ENCODE results near the gene ZFR. TPM values are rescaled to one million over a fixed set of nuclear protein-coding genes. Genes with fewer than 3 reads are reported as not detected.

ZFR gene
- total RNA-seq, 1 experiment from 2014 or later: 78.3 TPM

- H3K4me1 Mint-ChIP-seq (ENCODE audit: low read depth, unreplicated experiment): peaks cover 6% of the 10 kb centered on the region
- peaks cover 73% of the 10 kb centered on the region for H3K36me3 Mint-ChIP-seq (ENCODE audit: insufficient read depth, unreplicated experiment)
- ChIA-PET CTCF (no interaction called here), POLR2A (no interaction called here)
- H3K27me3 Mint-ChIP-seq (ENCODE audit: insufficient read depth, unreplicated experiment): no peaks in the 10 kb centered on the region
- no peaks in the 10 kb centered on the region for H3K36me3 ChIP-seq (ENCODE audit: control insufficient read depth, insufficient read depth, low read length)
- intact Hi-C loops (cut with micrococcal nuclease; ENCODE audit: unreplicated experiment): no loop called here
- no peaks in the 10 kb centered on the region for H3K9me3 ChIP-seq
- H3K27me3 ChIP-seq (replicated peaks; ENCODE audit: control insufficient read depth, insufficient read depth, low read length): no peaks in the 10 kb centered on the region
- no peak overlapping the region for H3K4me3 ChIP-seq (ENCODE audit: low read depth, low read length)
- no peak overlapping the region for H3K27ac Mint-ChIP-seq (ENCODE audit: unreplicated experiment)
- H3K4me3 Mint-ChIP-seq (ENCODE audit: unreplicated experiment): no peak overlapping the region
- BruUV-seq (replicated peaks): no TSS peak
- no peaks in the 10 kb centered on the region for H3K4me1 ChIP-seq
- no peak for DNase-seq
- H3K9me3 Mint-ChIP-seq (ENCODE audit: unreplicated experiment): no peaks in the 10 kb centered on the region
- TF ChIP-seq CTCF (IDR thresholded peaks at IDR 0.05; ENCODE audit: insufficient read depth in 1 of 2, low read depth in 1 of 2, low read length in 1 of 2, severe bottlenecking in 1 of 2, unreplicated experiment in 1 of 2): no peak
Measured at GRCh38 chr5:32362527-32362926, 82.0 kb downstream of the ZFR start.

- CTCF ChIA-PET: no interaction called here
- BruUV-seq (replicated peaks): no TSS peak
- Histone ChIP-seq H3K27me3 (replicated peaks; ENCODE audit: control insufficient read depth, insufficient read depth, low read length) (no peaks in the 10 kb centered on the region), H3K4me3 (ENCODE audit: low read depth, low read length) (no peak overlapping the region), H3K36me3 (ENCODE audit: control insufficient read depth, insufficient read depth, low read length) (no peaks in the 10 kb centered on the region), H3K4me1 (no peaks in the 10 kb centered on the region), H3K9me3 (no peaks in the 10 kb centered on the region)
- peaks cover 6% of the 10 kb centered on the region for H3K4me1 Mint-ChIP-seq (ENCODE audit: low read depth, unreplicated experiment)
- DNase-seq: no peak
- no peaks in the 10 kb centered on the region for H3K9me3 Mint-ChIP-seq (ENCODE audit: unreplicated experiment)
- H3K4me3 Mint-ChIP-seq (ENCODE audit: unreplicated experiment): no peak overlapping the region
- TF ChIP-seq CTCF (IDR thresholded peaks at IDR 0.05; ENCODE audit: insufficient read depth in 1 of 2, low read depth in 1 of 2, low read length in 1 of 2, severe bottlenecking in 1 of 2, unreplicated experiment in 1 of 2): no peak
- intact Hi-C loops (cut with micrococcal nuclease; ENCODE audit: unreplicated experiment): no loop called here
- POLR2A ChIA-PET: no interaction called here
- no peaks in the 10 kb centered on the region for H3K27me3 Mint-ChIP-seq (ENCODE audit: insufficient read depth, unreplicated experiment)
- H3K36me3 Mint-ChIP-seq (ENCODE audit: insufficient read depth, unreplicated experiment): peaks cover 84% of the 10 kb centered on the region
- no peak overlapping the region for H3K27ac Mint-ChIP-seq (ENCODE audit: unreplicated experiment)
Measured at GRCh38 chr5:32360906-32361305, 83.6 kb downstream of the ZFR start.

- H3K36me3 Mint-ChIP-seq (ENCODE audit: insufficient read depth, unreplicated experiment): peaks cover 85% of the 10 kb centered on the region
- H3K9me3 Mint-ChIP-seq (ENCODE audit: unreplicated experiment): no peaks in the 10 kb centered on the region
- no peak for DNase-seq
- Histone ChIP-seq H3K27me3 (replicated peaks; ENCODE audit: control insufficient read depth, insufficient read depth, low read length) (no peaks in the 10 kb centered on the region), H3K9me3 (no peaks in the 10 kb centered on the region), H3K36me3 (ENCODE audit: control insufficient read depth, insufficient read depth, low read length) (no peaks in the 10 kb centered on the region), H3K4me1 (no peaks in the 10 kb centered on the region), H3K4me3 (ENCODE audit: low read depth, low read length) (no peak overlapping the region)
- no TSS peak for BruUV-seq (replicated peaks)
- intact Hi-C loops (cut with micrococcal nuclease; ENCODE audit: unreplicated experiment): no loop called here
- H3K27ac Mint-ChIP-seq (ENCODE audit: unreplicated experiment): no peak overlapping the region
- CTCF ChIA-PET: no interaction called here
- H3K27me3 Mint-ChIP-seq (ENCODE audit: insufficient read depth, unreplicated experiment): no peaks in the 10 kb centered on the region
- H3K4me1 Mint-ChIP-seq (ENCODE audit: low read depth, unreplicated experiment): peaks cover 6% of the 10 kb centered on the region
- POLR2A ChIA-PET: no interaction called here
- no peak overlapping the region for H3K4me3 Mint-ChIP-seq (ENCODE audit: unreplicated experiment)
- no peak for TF ChIP-seq CTCF (IDR thresholded peaks at IDR 0.05; ENCODE audit: insufficient read depth in 1 of 2, low read depth in 1 of 2, low read length in 1 of 2, severe bottlenecking in 1 of 2, unreplicated experiment in 1 of 2)
Measured at GRCh38 chr5:32358611-32359010, 85.9 kb downstream of the ZFR start.
